HG02852 (cell line): ENCODE data around the gene ZNF668.
"Not testable (repeated sequence)": the region's sequence is repeated elsewhere in the genome, so short reads cannot be mapped to it uniquely, and the experiment has no call there.

Experiments
- ATAC-seq: cut with Tn5 transposase; IDR thresholded peaks from one replicate; pipeline ENCODE4 v1.9.1; 2021; ENCODE audit warnings: mild to moderate bottlenecking, moderate library complexity; ENCODE audit not compliant: unreplicated experiment

The ZNF668 gene

DNA sequence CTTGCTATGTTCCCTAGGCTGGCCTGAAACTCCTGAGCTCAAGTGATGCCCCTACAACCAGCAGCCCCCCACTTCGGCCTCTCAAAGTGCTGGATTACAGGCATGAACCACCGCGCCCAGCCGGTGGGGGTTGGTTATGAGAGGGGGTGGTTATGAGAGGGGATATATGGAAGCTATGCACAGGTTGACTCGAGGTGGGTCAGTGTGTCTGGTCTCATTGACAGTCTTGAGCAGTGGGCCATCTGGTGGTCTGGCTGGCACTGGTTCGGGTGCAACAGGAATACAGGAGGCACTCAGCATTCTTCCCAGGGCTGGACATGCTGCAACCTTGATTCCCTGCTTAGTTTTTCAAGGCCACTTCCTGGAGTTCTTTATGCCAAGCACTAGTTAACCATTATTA lies 58.0 kb downstream of the ZNF668 start:
- no peak for ATAC-seq

DNA sequence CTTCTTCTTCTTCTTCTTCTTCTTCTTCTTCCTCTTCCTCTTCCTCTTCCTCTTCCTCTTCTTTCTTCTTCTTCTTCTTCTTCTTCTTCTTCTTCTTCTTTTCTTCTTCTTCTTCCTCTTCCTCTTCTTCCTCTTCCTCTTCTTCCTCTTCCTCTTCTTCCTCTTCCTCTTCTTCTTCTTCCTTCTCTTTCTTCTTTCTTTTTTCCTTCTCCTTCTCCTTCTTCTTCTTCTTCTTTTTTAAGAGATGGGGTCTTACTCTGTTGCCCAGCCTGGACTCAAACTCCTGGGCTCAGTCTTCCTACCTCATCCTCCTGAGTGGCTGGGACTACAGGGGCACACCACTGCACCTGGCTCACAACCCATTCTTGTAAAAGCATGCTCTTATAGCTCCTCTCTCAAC lies 60.7 kb downstream of the ZNF668 start:
- not testable (repeated sequence) for ATAC-seq

GRCh38 chr16:31011815-31012214 lies 62.2 kb downstream of the ZNF668 start:
- ATAC-seq = not testable (repeated sequence)
